SH-SY5Y (cell line): ENCODE measurements around the gene MS4A13.

Experiments used
- GATA2 ChIP-seq: IDR thresholded peaks from 2 replicates; pipeline ENCODE4 v1.6.1; 2011; ENCODE audit warnings: mild to moderate bottlenecking, low read depth, low read length
- GATA3 ChIP-seq: IDR thresholded peaks from 2 replicates; pipeline ENCODE4 v1.6.1; 2011; ENCODE audit warnings: low read depth, mild to moderate bottlenecking, low read length, moderate library complexity

- TF ChIP-seq GATA3 (no peak), GATA2 (no peak)
Observed at GRCh38 chr11:60498399-60498798, 16.8 kb upstream of the MS4A13 start.
